HepG2 (cell line): ENCODE results near the gene SLC29A1. TPM values are rescaled to one million over a fixed set of nuclear protein-coding genes. Genes with fewer than 3 reads are reported as not detected.

ENCODE experiments used
- ATRX ChIP-seq: sonication (generic); formaldehyde crosslinking; IDR thresholded peaks from 2 replicates; pipeline ENCODE4 v1.4.0; 2020; ENCODE audit warnings: missing genetic modification reagents, borderline replicate concordance
- CBX2 ChIP-seq, 2 experiments: fragments of 200-600 bp in 1 of 2; sonication (generic); formaldehyde crosslinking in 1 of 2; IDR thresholded peaks; 2 replicates each; pipeline versions ENCODE4 v1.7.0 to v1.8.1; 2018 to 2022; ENCODE audit warnings: low read depth in 2 of 2, low read length in 1 of 2, mild to moderate bottlenecking in 1 of 2, missing genetic modification reagents in 1 of 2
- CBX5 ChIP-seq: sonication (generic); formaldehyde crosslinking; IDR thresholded peaks from 2 replicates; pipeline ENCODE4 v1.4.0; 2020; ENCODE audit warnings: missing genetic modification reagents, borderline replicate concordance
- ELF1 ChIP-seq: sonication (generic); formaldehyde crosslinking; IDR thresholded peaks from 2 replicates; pipeline ENCODE4 v1.4.0; 2020; ENCODE audit warnings: missing genetic modification reagents
- IKZF4 ChIP-seq: sonication (generic); formaldehyde crosslinking; IDR thresholded peaks from 2 replicates; pipeline ENCODE4 v1.5.1; 2020; ENCODE audit warnings: borderline replicate concordance, mild to moderate bottlenecking, low read depth, missing genetic modification reagents; ENCODE audit errors: not compliant biosample characterization
- NFE2 ChIP-seq: sonication (generic); formaldehyde crosslinking; IDR thresholded peaks from 2 replicates; pipeline ENCODE4 v1.4.0; 2020; ENCODE audit warnings: missing genetic modification reagents
- POLR2AphosphoS5 ChIP-seq: IDR thresholded peaks from 2 replicates; pipeline ENCODE4 v1.6.1; 2012; ENCODE audit warnings: low read depth, low read length
- PPARG ChIP-seq: conservative IDR thresholded peaks from 2 replicates; pipeline ENCODE4 v1.6.1; 2016; ENCODE audit warnings: missing biosample characterization, missing genetic modification reagents
- SALL1 ChIP-seq: sonication (generic); formaldehyde crosslinking; IDR thresholded peaks from 2 replicates; pipeline ENCODE4 v1.8.0; 2022; ENCODE audit warnings: mild to moderate bottlenecking, missing genetic modification reagents
- TP53 ChIP-seq: sonication (generic); formaldehyde crosslinking; conservative IDR thresholded peaks from 2 replicates; pipeline ENCODE4 v1.4.0; 2020; ENCODE audit warnings: missing genetic modification reagents
- ZNF230 ChIP-seq: sonication (generic); formaldehyde crosslinking; IDR thresholded peaks from 2 replicates; pipeline ENCODE4 v1.4.0; 2020; ENCODE audit warnings: mild to moderate bottlenecking, missing genetic modification reagents
- ZNF260 ChIP-seq: sonication (generic); formaldehyde crosslinking; IDR thresholded peaks from 2 replicates; pipeline ENCODE4 v1.4.0; 2020; ENCODE audit warnings: missing genetic modification reagents, low read depth, mild to moderate bottlenecking, borderline replicate concordance
- ZNF274 ChIP-seq: sonication (generic); formaldehyde crosslinking; IDR thresholded peaks from 2 replicates; pipeline ENCODE4 v1.5.1; 2020; ENCODE audit warnings: mild to moderate bottlenecking, missing genetic modification reagents
- ZNF766 ChIP-seq: sonication (generic); formaldehyde crosslinking; IDR thresholded peaks from 2 replicates; pipeline ENCODE4 v1.5.0; 2020; ENCODE audit warnings: missing genetic modification reagents, borderline replicate concordance
- polyA plus RNA-seq, 8 experiments: library from polyadenylated mRNA; depleted of rRNA in 3 of 8; stranded (reverse) in 7 of 8; unstranded in 1 of 8; fragments of >200 nt; fragmentation: Illumina TruSeq in 4 of 8; extraction: Trizol in 4 of 8; gene quantifications; 2 replicates each; pipeline versions ENCODE4 v1.2.1 to v1.2.3, GENCODE V29; 2011 to 2016; ENCODE audit warnings: low read depth in 4 of 8, missing spikeins in 1 of 8, mixed read lengths in 1 of 8; ENCODE audit not compliant: insufficient read depth in 1 of 8
- total RNA-seq, 5 experiments: library from RNA; depleted of rRNA; stranded (reverse); fragments of >200 nt; fragmentation: Illumina TruSeq; extraction: Trizol; gene quantifications; 2 replicates each; pipeline ENCODE4 v1.2.3, GENCODE V29; 2016; ENCODE audit warnings: low read depth in 1 of 5
- TF ChIP-seq, protein P1 (sequence below): sonication (generic); formaldehyde crosslinking; IDR thresholded peaks from 2 replicates; pipeline ENCODE4 v1.5.1; 2020; ENCODE audit warnings: mild to moderate bottlenecking, missing genetic modification reagents, moderate library complexity
- TF ChIP-seq, protein P2 (sequence below), 2 experiments: sonication (generic) in 1 of 2; formaldehyde crosslinking in 1 of 2; IDR thresholded peaks; 2 replicates each; pipeline versions ENCODE4 v1.4.0 to v1.6.1; 2018 to 2020; ENCODE audit warnings: missing genetic modification reagents in 2 of 2, borderline replicate concordance in 1 of 2, low read depth in 1 of 2, mild to moderate bottlenecking in 1 of 2, missing biosample characterization in 1 of 2
- TF ChIP-seq, protein P3 (sequence below): sonication (generic); formaldehyde crosslinking; IDR thresholded peaks from 2 replicates; pipeline ENCODE4 v1.4.0; 2020; ENCODE audit warnings: missing genetic modification reagents
- TF ChIP-seq, protein P4 (sequence below): sonication (generic); formaldehyde crosslinking; IDR thresholded peaks from 2 replicates; pipeline ENCODE4 v1.8.0; 2023; ENCODE audit warnings: mild to moderate bottlenecking, missing genetic modification reagents

The SLC29A1 gene
- total and polyA plus RNA-seq, 2 of the 13 experiments (the other 11 are each of a cell fraction or from before 2014, with no cell fraction given): 43.2 to 106 TPM

DNA sequence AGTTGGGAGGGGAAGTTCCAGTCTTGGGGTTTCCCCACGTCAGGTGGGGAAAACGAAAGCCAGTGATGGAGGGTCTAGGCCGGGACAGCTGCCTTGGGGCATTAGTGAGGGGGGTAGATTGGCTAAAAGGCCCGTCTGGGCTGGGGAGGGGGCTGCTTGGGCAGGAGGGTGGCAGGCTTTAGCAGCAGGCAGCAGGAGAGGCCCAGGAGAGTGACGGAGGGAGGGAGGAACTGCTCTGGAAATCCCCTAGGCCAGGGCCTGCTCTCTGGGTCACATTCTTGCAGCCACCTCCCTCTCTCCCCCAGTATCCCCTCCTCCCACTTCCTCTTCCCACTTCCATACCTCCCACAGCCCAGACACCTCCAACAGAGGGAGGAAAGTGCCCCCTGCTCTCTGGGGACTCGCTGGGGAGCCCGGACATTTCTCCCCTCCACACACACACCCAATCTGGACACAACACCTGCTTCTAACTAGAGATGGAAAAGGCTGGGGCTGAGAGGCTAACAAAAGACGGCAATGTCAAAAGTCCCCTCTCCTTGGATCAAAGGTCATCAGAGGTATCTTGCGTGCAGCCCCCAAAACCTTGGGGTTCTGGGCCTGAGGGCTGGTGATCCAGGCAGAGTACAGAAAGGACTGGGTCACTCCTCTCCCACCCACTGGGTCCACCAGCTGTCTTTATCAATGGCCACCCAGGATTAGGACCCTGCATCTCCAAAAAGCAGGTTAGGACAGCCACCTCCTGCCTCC is 40.1 kb downstream of the SLC29A1 start (continued):
- TF ChIP-seq ZNF274 (CRISPR knock-in tag) (no peak), ELF1 (CRISPR knock-in tag) (peak; percentile 47), ZNF230 (no peak), CBX2 (IDR thresholded peaks at IDR 0.05; ENCODE audit: low read depth, low read length) (no peak), CBX2 (CRISPR knock-in tag; IDR thresholded peaks at IDR 0.05; ENCODE audit: low read depth) (no peak), ZNF766 (CRISPR knock-in tag) (no peak), PPARG (no peak), IKZF4 (CRISPR knock-in tag) (no peak), ZNF260 (CRISPR knock-in tag) (no peak), POLR2AphosphoS5 (0 out of 2 replicates have a peak, but pooled peaks have one; percentile 21), TP53 (CRISPR knock-in tag) (no peak), SALL1 (CRISPR knock-in tag) (peak; percentile 10; the same call in 1 of the 2 replicates), CBX5 (CRISPR knock-in tag) (no peak), ATRX (CRISPR knock-in tag) (no peak), NFE2 (CRISPR knock-in tag) (no peak)
- TF ChIP-seq, protein P1, sequence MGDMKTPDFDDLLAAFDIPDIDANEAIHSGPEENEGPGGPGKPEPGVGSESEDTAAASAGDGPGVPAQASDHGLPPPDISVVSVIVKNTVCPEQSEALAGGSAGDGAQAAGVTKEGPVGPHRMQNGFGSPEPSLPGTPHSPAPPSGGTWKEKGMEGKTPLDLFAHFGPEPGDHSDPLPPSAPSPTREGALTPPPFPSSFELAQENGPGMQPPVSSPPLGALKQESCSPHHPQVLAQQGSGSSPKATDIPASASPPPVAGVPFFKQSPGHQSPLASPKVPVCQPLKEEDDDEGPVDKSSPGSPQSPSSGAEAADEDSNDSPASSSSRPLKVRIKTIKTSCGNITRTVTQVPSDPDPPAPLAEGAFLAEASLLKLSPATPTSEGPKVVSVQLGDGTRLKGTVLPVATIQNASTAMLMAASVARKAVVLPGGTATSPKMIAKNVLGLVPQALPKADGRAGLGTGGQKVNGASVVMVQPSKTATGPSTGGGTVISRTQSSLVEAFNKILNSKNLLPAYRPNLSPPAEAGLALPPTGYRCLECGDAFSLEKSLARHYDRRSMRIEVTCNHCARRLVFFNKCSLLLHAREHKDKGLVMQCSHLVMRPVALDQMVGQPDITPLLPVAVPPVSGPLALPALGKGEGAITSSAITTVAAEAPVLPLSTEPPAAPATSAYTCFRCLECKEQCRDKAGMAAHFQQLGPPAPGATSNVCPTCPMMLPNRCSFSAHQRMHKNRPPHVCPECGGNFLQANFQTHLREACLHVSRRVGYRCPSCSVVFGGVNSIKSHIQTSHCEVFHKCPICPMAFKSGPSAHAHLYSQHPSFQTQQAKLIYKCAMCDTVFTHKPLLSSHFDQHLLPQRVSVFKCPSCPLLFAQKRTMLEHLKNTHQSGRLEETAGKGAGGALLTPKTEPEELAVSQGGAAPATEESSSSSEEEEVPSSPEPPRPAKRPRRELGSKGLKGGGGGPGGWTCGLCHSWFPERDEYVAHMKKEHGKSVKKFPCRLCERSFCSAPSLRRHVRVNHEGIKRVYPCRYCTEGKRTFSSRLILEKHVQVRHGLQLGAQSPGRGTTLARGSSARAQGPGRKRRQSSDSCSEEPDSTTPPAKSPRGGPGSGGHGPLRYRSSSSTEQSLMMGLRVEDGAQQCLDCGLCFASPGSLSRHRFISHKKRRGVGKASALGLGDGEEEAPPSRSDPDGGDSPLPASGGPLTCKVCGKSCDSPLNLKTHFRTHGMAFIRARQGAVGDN (CRISPR knock-in tag): peak; percentile 74
- TF ChIP-seq, protein P2, sequence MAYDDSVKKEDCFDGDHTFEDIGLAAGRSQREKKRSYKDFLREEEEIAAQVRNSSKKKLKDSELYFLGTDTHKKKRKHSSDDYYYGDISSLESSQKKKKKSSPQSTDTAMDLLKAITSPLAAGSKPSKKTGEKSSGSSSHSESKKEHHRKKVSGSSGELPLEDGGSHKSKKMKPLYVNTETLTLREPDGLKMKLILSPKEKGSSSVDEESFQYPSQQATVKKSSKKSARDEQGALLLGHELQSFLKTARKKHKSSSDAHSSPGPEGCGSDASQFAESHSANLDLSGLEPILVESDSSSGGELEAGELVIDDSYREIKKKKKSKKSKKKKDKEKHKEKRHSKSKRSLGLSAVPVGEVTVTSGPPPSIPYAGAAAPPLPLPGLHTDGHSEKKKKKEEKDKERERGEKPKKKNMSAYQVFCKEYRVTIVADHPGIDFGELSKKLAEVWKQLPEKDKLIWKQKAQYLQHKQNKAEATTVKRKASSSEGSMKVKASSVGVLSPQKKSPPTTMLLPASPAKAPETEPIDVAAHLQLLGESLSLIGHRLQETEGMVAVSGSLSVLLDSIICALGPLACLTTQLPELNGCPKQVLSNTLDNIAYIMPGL (CRISPR knock-in tag; IDR thresholded peaks at IDR 0.05; ENCODE audit: borderline replicate concordance in 1 of 2, low read depth in 1 of 2): 0 out of 4 replicates have a peak, but pooled peaks of 1 of the 2 experiments have one; percentile 42
- TF ChIP-seq, protein P3, sequence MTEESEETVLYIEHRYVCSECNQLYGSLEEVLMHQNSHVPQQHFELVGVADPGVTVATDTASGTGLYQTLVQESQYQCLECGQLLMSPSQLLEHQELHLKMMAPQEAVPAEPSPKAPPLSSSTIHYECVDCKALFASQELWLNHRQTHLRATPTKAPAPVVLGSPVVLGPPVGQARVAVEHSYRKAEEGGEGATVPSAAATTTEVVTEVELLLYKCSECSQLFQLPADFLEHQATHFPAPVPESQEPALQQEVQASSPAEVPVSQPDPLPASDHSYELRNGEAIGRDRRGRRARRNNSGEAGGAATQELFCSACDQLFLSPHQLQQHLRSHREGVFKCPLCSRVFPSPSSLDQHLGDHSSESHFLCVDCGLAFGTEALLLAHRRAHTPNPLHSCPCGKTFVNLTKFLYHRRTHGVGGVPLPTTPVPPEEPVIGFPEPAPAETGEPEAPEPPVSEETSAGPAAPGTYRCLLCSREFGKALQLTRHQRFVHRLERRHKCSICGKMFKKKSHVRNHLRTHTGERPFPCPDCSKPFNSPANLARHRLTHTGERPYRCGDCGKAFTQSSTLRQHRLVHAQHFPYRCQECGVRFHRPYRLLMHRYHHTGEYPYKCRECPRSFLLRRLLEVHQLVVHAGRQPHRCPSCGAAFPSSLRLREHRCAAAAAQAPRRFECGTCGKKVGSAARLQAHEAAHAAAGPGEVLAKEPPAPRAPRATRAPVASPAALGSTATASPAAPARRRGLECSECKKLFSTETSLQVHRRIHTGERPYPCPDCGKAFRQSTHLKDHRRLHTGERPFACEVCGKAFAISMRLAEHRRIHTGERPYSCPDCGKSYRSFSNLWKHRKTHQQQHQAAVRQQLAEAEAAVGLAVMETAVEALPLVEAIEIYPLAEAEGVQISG (CRISPR knock-in tag): peak; percentile 44; the same call in 1 of the 2 replicates
- TF ChIP-seq, protein P4, sequence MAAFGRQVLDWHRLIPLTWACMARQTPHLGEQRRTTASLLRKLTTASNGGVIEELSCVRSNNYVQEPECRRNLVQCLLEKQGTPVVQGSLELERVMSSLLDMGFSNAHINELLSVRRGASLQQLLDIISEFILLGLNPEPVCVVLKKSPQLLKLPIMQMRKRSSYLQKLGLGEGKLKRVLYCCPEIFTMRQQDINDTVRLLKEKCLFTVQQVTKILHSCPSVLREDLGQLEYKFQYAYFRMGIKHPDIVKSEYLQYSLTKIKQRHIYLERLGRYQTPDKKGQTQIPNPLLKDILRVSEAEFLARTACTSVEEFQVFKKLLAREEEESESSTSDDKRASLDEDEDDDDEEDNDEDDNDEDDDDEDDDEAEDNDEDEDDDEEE: peak; percentile 18; the same call in 1 of the 2 replicates
